ENCODE data around the gene ARSI.

- TF ChIP-seq CTCF (IDR thresholded peaks at IDR 0.05) (no peak), EP300 (IDR thresholded peaks at IDR 0.05) (no peak)
Measured at GRCh38 chr5:150321211-150321610, 18.5 kb upstream of the ARSI start.

Data from upper lobe of left lung (tissue), 4 donors.